ENCODE results near the gene ADGRV1. TPM values are rescaled to one million over a fixed set of nuclear protein-coding genes. Genes with fewer than 3 reads are reported as not detected.
"Not testable (repeated sequence)": the region's sequence is repeated elsewhere in the genome, so short reads cannot be mapped to it uniquely, and the experiment has no call there.

Gene ADGRV1
- total and polyA plus RNA-seq, 12 donors: 129 to 2,577 (median 695) TPM

GRCh38 chr5:91011029-91011428, 452.4 kb downstream of the ADGRV1 start:
- Histone ChIP-seq H3K4me3 (no peak overlapping the region), H3K36me3 (replicated peaks in 1 of 2) (no peaks in the 10 kb centered on the region), H3K27me3 (no peaks in the 10 kb centered on the region), H3K9me3 (replicated peaks in 1 of 3) (no peaks in the 10 kb centered on the region), H3K4me1 (replicated peaks in 1 of 2) (peaks cover 0 to 14% of the 10 kb centered on the region in 2 donors), H3K27ac (peak overlapping the region in 1 of 5 donors; percentile 6)
- TF ChIP-seq POLR2A (IDR thresholded peaks at IDR 0.05) (no peak), CTCF (IDR thresholded peaks at IDR 0.05) (no peak)
- WGBS, 4 donors: 95 to 100% (median 97%) methylated on average over 1 of the region's 1 CpG
- DNase-seq: no peak
- intact Hi-C loops (cut with DNase I): no loop called here

- WGBS, 4 donors: 93 to 100% (median 94%) methylated on average over 1 of the region's 1 CpG
- H3K4me3 ChIP-seq; H3K36me3 ChIP-seq (replicated peaks in 1 of 2); DNase-seq; H3K27ac ChIP-seq; H3K9me3 ChIP-seq (replicated peaks in 1 of 3); H3K27me3 ChIP-seq; intact Hi-C loops (cut with DNase I): not testable (repeated sequence)
- H3K4me1 ChIP-seq (replicated peaks in 1 of 2): peaks cover 0 to 27% of the 10 kb centered on the region in 2 donors
These were observed 454.3 kb downstream of the ADGRV1 start for GRCh38 chr5:91012867-91013266.

DNA sequence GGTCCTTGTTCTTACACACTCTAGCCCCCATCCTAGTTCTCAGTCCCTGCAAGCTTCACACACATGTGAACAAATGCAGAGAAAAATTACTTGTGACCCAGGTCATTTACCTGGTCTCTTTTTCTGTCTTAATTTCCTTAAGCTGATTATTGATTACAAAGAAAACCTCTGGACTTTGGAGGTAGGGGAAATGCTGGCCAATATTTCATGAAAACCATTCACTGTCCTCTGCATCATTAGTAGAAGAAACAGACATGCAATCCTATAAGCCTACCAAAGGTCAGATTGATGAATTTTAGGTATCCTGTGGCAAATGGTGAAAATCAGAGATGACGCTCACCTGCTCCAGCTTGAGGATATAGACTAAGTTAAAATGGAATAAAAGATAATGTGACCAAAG, 457.7 kb downstream of the ADGRV1 start:
- peaks cover 0 to 28% of the 10 kb centered on the region in 2 donors for H3K4me1 ChIP-seq (replicated peaks in 1 of 2)
- TF ChIP-seq POLR2A (IDR thresholded peaks at IDR 0.05) (no peak), CTCF (IDR thresholded peaks at IDR 0.05) (no peak)
- no peaks in the 10 kb centered on the region for H3K9me3 ChIP-seq (replicated peaks in 1 of 3)
- no peak overlapping the region for H3K4me3 ChIP-seq
- no peaks in the 10 kb centered on the region for H3K27me3 ChIP-seq
- no peaks in the 10 kb centered on the region for H3K36me3 ChIP-seq (replicated peaks in 1 of 2)
- no peak overlapping the region for H3K27ac ChIP-seq
- intact Hi-C loops (cut with DNase I): no loop called here
- 95 to 100% (median 98%) methylated on average over 1 of the region's 1 CpG for WGBS, 4 donors
- DNase-seq: no peak

DNA sequence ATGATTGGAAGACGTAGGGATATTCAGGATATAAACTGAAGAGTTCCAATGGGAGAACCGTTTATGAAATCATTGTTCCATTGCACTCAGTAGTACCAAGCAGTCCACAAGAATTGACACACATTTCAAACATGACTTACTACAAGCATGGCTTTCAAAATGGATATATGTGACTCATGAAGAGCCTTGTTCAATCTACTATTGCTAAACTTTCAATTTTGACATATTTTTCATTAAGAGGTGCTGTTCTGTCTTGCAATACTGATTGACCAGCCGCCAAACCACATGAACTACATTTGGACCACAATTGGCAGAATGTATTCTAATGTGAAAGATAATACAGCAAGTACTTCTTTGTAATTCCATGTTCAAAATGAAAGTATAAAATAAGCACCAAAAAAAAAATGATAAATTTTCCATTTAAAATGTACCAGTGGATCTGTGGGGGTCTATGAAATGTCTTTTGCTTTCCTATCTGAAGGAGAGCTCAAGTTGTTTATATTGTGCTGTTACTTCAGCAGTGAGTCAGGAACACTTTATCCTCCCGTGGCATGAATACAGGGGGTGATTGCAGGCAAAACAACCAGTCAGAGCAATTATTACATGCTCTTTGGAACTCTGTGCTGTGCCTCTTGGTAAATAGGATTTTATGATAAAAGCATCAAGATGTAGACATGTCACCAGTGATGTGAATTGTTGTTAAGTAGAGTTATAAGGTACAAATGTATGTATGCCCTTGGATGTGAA, 458.5 kb downstream of the ADGRV1 start:
- 46 to 75% (median 58%) methylated on average over 4 of the region's 4 CpGs for WGBS, 4 donors
- Histone ChIP-seq H3K9me3 (replicated peaks in 1 of 3) (no peaks in the 10 kb centered on the region), H3K4me1 (replicated peaks in 1 of 2) (peaks cover 3 to 36% of the 10 kb centered on the region in 2 donors), H3K4me3 (no peak overlapping the region), H3K27me3 (no peaks in the 10 kb centered on the region), H3K27ac (peak overlapping the region in 2 of 5 donors; percentile 9 to 53), H3K36me3 (replicated peaks in 1 of 2) (no peaks in the 10 kb centered on the region)
- TF ChIP-seq POLR2A (IDR thresholded peaks at IDR 0.05) (no peak), CTCF (IDR thresholded peaks at IDR 0.05) (no peak)
- intact Hi-C loops (cut with DNase I): no loop called here
- peak in 1 of 7 donors; percentile 36 for DNase-seq

DNA sequence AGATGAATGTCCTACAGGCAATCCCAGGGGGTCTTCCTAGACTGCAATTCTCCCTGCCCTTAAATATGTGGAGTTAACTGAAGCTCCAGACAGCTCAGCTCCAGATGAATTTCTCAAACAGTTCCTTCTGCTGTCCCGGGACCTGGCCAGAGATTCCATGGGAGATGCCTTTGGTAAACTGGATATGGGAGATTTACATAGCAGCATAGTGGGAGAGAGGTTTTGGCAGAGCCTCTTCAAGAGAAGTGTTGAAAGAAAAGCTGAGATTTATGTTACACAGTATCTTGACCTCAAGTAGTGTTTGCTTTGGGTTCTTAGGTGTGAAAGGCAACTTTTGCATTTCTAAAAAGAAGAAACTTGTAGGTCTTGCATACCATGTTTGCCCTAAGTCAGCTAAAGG, 459.6 kb downstream of the ADGRV1 start:
- peaks cover 14 to 47% of the 10 kb centered on the region in 2 donors for H3K4me1 ChIP-seq (replicated peaks in 1 of 2)
- TF ChIP-seq POLR2A (IDR thresholded peaks at IDR 0.05) (no peak), CTCF (IDR thresholded peaks at IDR 0.05) (no peak)
- H3K36me3 ChIP-seq (replicated peaks in 1 of 2): no peaks in the 10 kb centered on the region
- intact Hi-C loops (cut with DNase I): no loop called here
- H3K27ac ChIP-seq: no peak overlapping the region
- H3K27me3 ChIP-seq: no peaks in the 10 kb centered on the region
- no peak overlapping the region for H3K4me3 ChIP-seq
- 46 to 85% (median 76%) methylated on average over 1 of the region's 1 CpG for WGBS, 4 donors
- no peak for DNase-seq
- no peaks in the 10 kb centered on the region for H3K9me3 ChIP-seq (replicated peaks in 1 of 3)
